NCI-H2029 (cell line): ENCODE results near the gene KCNJ6.

Experiments used
- DNase-seq: peaks from one replicate; lab custom pipeline; 2025; lab: John Stamatoyannopoulos, UW

KCNJ6 gene

GRCh38 chr21:37566790-37567615 lies 349.3 kb downstream of the KCNJ6 start:
- no peak for DNase-seq

GRCh38 chr21:37565530-37566223 lies 350.6 kb downstream of the KCNJ6 start:
- DNase-seq = no peak

- peak; percentile 42 for DNase-seq
These were observed 351.2 kb downstream of the KCNJ6 start for GRCh38 chr21:37564924-37565529.

- DNase-seq = peak; percentile 82
These were observed 351.8 kb downstream of the KCNJ6 start for GRCh38 chr21:37564341-37564923.

- DNase-seq = peak; percentile 92
These were observed 352.5 kb downstream of the KCNJ6 start for GRCh38 chr21:37563641-37564340.

- peak; percentile 38 for DNase-seq
These were observed 353.2 kb downstream of the KCNJ6 start for GRCh38 chr21:37562920-37563640.

- DNase-seq = no peak
These were observed 354.0 kb downstream of the KCNJ6 start for GRCh38 chr21:37561941-37562919.

GRCh38 chr21:37561506-37561905 lies 354.8 kb downstream of the KCNJ6 start:
- no peak for DNase-seq

GRCh38 chr21:37560385-37560784 lies 355.9 kb downstream of the KCNJ6 start:
- DNase-seq = no peak

GRCh38 chr21:37558676-37559211 lies 357.5 kb downstream of the KCNJ6 start:
- no peak for DNase-seq
